ENCODE results near the gene NIPA2. TPM values are rescaled to one million over a fixed set of nuclear protein-coding genes. Genes with fewer than 3 reads are reported as not detected.

The NIPA2 gene
- total RNA-seq, 4 donors from 2014 or later = 19.3 to 36.8 (median 32.0) TPM

DNA sequence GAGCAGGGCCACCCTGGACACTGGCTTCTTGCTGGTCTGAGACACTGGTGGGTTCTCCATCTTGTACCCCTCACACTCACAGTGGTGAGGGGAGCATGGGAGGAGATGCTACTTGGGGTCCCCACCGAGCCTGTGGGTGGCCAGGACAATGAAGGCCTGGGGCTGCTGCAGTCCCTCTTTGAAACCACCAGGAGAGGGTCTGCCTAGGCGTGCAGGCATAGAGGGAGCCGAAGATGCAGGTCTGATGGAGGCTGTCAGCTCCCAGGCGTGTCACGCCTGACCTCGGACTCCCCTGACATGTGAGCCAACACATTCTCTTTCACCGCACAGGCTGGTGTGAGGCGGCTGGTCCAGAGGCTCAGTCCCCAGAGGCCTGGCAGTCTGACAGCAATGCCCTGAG lies 39.1 kb downstream of the NIPA2 start:
- peak in 1 of 2 donors; percentile 78 for DNase-seq (ENCODE audit: low spot score in 2 of 2)
- TF ChIP-seq POLR2A (IDR thresholded peaks at IDR 0.05) = no peak
- no peak for TF ChIP-seq CTCF (IDR thresholded peaks at IDR 0.05)
- intact Hi-C loops (cut with DNase I; ENCODE audit: low total_unique reads) = no loop called here
- no peak overlapping the region for H3K4me3 ChIP-seq (ENCODE audit: low read depth, poor library complexity, severe bottlenecking)
- 92 to 100% methylated on average over 6 to 8 of the region's 8 CpGs for WGBS, 2 donors

DNA sequence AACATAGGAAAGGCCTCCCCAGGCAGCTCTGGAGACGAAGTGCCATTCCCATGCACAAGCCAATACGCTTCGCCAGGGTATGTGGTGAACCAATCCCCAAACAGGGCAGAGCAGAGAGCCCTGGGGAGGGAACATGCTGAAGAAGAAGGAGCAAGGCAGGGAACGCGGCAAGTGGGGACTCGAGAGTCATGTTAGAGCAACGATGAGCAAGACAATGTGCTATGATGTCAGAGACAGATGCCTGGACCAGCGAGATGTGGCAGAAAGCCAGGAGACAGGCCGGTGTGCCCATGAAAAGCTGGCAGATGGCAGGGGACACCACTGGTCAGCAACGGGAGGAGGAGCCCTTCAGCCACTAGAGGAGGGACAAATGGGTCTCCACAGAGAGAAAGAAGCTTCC lies 39.6 kb downstream of the NIPA2 start:
- DNase-seq (ENCODE audit: low spot score in 2 of 2) = peak in 1 of 2 donors; percentile 72
- 89 to 91% methylated on average over 10 of the region's 10 CpGs for WGBS, 2 donors
- TF ChIP-seq CTCF (IDR thresholded peaks at IDR 0.05) (no peak), POLR2A (IDR thresholded peaks at IDR 0.05) (no peak)
- intact Hi-C loops (cut with DNase I; ENCODE audit: low total_unique reads) = no loop called here
- H3K4me3 ChIP-seq (ENCODE audit: low read depth, poor library complexity, severe bottlenecking) = no peak overlapping the region

DNA sequence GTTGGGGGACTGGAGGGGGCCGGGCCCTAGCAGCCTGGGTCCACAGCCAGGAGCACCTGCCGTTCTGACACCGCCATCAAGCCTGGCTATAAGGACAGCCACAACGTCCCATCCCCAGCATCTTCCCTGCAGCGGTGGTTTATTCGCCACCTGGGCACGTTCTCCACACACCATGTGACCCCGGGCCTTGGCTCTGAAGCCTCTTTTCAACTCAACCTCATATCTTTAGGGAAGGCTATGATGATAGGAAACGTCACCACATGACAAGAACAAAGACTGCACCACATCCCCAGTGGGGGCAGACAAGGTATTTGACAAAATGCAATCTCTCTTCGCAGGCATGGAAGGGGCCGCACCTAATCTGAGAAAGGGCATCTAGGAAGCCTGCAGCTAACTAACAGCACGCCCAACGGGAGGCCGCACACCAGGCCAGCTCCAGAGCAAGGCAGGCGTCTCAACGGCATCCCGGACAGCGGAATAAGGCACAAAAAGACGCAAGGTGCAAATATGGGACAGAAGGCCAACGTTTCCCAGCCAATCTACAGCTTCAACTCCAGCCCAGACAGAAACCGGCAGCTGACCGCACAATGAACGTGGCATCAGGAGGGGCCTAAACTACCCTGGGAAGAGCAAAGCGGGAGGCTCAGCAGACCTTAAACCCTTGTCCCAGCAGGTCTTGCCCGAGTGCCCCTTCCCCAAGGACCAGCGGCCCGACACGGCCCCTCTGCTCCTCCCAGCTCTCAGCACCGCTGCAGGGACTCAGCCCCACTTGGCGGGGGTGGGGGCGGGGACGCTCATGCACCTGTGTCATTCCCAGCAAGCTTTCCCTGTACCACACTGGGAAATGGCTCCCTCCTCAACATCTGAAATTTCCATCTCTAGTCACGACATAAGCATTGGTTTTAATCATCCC lies 41.9 kb downstream of the NIPA2 start:
- WGBS, 2 donors = 91 to 94% methylated on average over 32 to 33 of the region's 33 CpGs
- H3K4me3 ChIP-seq (ENCODE audit: low read depth, poor library complexity, severe bottlenecking) = no peak overlapping the region
- intact Hi-C loops (cut with DNase I; ENCODE audit: low total_unique reads) = no loop called here
- no peak for TF ChIP-seq POLR2A (IDR thresholded peaks at IDR 0.05)
- no peak for TF ChIP-seq CTCF (IDR thresholded peaks at IDR 0.05)
- DNase-seq (ENCODE audit: low spot score in 2 of 2) = peak in 1 of 2 donors; percentile 81

- intact Hi-C loops (cut with DNase I; ENCODE audit: low total_unique reads) = no loop called here
- 87 to 95% methylated on average over 19 of the region's 19 CpGs for WGBS, 2 donors
- H3K4me3 ChIP-seq (ENCODE audit: low read depth, poor library complexity, severe bottlenecking) = no peak overlapping the region
- DNase-seq (ENCODE audit: low spot score in 2 of 2) = peak in 1 of 2 donors; percentile 73
- TF ChIP-seq CTCF (IDR thresholded peaks at IDR 0.05) (no peak), POLR2A (IDR thresholded peaks at IDR 0.05) (no peak)
Observed at GRCh38 chr15:22880981-22881738, 42.7 kb downstream of the NIPA2 start.

DNA sequence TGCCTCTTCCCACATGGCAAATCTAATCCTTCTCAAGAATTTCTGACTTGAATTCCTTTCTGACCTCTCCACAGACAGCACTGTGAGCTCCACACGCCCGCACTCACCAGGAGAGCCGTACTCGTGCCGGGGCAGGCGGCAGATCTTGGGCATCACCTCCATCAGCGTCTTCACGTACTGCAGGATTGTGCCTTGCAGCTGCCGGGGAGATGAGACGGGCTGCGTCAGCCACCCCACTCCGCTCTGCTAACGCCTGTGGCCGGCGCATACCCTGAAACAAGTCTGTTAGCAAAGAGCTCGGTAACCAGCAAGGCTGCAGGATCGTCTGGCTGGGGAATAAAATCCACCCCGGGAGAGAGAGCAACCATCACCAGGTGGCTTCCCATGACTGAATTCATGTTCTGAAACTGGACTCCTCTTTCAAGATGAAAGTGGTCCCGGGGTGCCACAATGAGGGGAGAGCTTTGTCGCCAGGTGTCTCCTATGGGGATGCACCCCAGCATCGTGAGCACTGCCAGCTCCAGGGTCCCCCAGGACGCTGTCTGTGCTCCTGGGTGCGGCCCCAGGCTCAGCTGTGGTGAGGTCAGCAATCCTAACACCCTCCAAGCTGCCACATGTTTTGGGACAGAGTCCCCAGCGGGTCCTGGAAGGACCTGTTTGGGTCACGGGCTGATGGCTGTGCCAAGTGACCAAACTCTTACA lies 43.4 kb downstream of the NIPA2 start:
- intact Hi-C loops (cut with DNase I; ENCODE audit: low total_unique reads) = no loop called here
- DNase-seq (ENCODE audit: low spot score in 2 of 2) = no peak
- no peak for TF ChIP-seq POLR2A (IDR thresholded peaks at IDR 0.05)
- TF ChIP-seq CTCF (IDR thresholded peaks at IDR 0.05) = no peak
- H3K4me3 ChIP-seq (ENCODE audit: low read depth, poor library complexity, severe bottlenecking) = no peak overlapping the region
- 93 to 95% methylated on average over 25 of the region's 25 CpGs for WGBS, 2 donors

Measured in lower leg skin (tissue), 4 donors.